Astrocyte of the cerebellum (primary cell): Measurements from ENCODE around the gene BBX.
A peak's percentile ranks its signal among the peaks of the same experiment; 100 is the strongest.

Source experiments
- DNase-seq: peaks from one replicate; pipeline ENCODE4 v3.0.0-alpha.2; 2011; ENCODE audit warnings: low read depth
- H3K4me3 ChIP-seq: 2 replicates; pipeline ENCODE4 v1.5.1; 2011; ENCODE audit warnings: mild to moderate bottlenecking, low read depth, low read length, moderate library complexity
- in situ Hi-C: cut with HindIII; loops from 2 replicates; pipeline ENCODE4 v1.10.0; 2017; ENCODE audit warnings: low sequenced_read_pairs
- TF ChIP-seq, protein P1 (sequence below): IDR thresholded peaks from 2 replicates; pipeline ENCODE4 v1.5.1; 2012; ENCODE audit warnings: low read length, low read depth, moderate library complexity, mild to moderate bottlenecking; ENCODE audit errors: missing control alignments

The BBX gene

DNA sequence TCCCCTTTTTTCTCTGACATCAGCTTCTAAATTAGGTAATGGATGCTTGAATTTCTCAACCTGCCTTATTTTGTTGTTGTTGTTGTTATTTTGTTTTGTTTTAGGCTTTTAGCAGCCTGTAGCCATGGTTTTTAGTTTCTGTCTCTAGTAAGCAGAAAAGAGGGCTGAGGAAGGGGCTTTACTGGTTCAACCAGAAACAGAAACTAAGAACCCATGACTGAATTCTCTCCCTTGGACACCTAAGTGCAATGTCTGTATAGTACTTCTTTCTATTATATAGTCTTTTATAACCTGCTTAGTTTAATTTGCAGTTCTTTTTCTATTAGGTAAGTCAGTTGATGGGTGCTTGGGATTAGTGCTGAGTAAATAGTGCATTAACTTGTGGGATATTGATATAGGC, 129.0 kb downstream of the BBX start:
- no peak for DNase-seq
- no peak overlapping the region for H3K4me3 ChIP-seq
- TF ChIP-seq, protein P1, sequence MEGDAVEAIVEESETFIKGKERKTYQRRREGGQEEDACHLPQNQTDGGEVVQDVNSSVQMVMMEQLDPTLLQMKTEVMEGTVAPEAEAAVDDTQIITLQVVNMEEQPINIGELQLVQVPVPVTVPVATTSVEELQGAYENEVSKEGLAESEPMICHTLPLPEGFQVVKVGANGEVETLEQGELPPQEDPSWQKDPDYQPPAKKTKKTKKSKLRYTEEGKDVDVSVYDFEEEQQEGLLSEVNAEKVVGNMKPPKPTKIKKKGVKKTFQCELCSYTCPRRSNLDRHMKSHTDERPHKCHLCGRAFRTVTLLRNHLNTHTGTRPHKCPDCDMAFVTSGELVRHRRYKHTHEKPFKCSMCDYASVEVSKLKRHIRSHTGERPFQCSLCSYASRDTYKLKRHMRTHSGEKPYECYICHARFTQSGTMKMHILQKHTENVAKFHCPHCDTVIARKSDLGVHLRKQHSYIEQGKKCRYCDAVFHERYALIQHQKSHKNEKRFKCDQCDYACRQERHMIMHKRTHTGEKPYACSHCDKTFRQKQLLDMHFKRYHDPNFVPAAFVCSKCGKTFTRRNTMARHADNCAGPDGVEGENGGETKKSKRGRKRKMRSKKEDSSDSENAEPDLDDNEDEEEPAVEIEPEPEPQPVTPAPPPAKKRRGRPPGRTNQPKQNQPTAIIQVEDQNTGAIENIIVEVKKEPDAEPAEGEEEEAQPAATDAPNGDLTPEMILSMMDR = no peak
- in situ Hi-C loops = no loop called here

DNA sequence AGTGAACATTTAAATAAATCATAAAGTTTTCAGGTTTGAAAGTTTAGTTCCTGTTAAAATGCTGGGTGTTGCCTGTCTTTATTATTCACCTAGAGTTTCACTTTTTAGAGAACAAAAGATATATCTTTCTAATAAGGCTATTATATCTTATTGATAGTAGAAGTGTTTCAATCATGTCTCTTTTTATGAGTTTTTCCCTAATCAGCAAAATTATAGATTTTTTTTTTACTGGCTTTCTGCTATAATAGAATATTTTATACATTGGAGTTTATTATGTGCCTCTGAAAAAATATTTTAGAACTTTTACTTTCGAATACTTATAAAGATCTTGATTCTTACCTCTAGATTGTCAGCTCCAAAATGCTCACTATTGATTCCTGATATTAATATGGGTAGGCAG, 131.5 kb downstream of the BBX start:
- DNase-seq = no peak
- H3K4me3 ChIP-seq = no peak overlapping the region
- TF ChIP-seq, protein P1 = no peak
- in situ Hi-C loops = no loop called here

DNA sequence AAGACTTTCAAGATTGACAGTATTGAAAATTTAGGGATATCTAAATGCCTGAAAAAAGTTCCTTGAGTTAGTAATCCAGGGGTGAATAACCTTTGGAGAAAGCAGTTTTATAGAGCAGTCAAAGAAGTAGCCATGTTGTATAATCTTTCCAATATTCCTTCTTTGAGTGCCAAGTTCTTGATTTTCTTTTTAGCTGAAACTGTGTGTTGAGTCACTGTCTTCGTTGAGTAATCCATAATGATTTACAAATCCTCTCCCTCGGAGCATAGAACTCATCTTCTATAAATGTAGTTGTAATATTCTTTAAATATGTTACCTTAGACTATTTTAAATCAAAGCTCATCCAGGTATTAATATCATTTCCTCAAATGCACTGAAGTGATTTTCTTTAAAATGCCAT, 135.2 kb downstream of the BBX start:
- H3K4me3 ChIP-seq = no peak overlapping the region
- in situ Hi-C loops = no loop called here
- TF ChIP-seq, protein P1 = no peak
- DNase-seq = no peak

GRCh38 chr3:107660306-107660976, 137.7 kb downstream of the BBX start:
- DNase-seq = no peak
- no peak overlapping the region for H3K4me3 ChIP-seq
- in situ Hi-C loops = no loop called here
- TF ChIP-seq, protein P1 = peak; percentile 42

DNA sequence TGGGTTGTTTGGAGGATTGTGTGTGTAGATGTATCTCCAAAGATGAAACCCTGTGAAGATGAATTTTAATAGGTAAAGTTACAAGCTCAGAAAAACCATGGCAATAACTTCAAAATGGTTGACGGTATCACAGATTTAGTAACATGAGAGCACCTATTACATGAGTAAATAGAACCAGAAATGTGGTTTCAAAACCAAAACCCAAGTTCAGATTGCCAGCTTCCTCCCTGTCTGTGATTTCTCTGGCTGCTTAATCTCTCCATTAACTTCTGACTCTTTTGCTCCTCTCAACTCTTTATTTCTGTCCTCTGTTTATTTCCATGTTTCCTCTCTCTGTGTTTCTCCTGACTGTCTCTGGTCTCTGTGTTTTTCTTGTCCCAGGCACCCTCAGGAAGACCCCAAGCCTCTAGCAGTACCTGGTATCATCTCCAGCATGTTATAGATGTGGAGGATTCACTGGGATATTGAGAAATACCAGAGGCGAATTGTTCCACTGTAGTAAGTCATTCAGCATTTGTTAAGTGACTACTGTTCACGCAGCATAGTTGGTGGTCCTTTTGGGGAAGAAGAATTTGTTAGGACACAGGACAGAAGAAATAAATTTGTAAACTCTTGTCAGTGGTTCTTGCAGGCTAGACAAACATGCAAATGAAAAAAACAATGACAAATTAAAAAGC, 138.8 kb downstream of the BBX start:
- TF ChIP-seq, protein P1 = no peak
- in situ Hi-C loops = no loop called here

DNA sequence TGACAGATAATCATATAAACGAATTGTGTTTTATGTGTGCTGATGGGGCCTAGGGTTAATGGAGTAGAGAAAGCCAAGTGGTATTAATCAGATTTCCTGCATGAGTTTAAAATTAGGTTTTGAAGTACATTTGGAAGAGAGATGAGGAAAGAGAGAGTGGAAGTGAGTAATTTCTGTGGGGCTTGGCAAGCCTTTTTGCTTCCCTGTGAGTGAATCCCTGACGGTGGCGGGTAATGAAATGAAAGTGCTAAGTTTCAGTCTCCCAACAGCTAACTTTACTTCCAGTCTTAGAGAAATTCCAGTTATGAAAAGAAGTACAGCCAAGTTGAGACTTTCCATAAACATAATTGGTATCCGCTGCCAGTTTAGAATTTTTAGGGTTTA, 139.4 kb downstream of the BBX start:
- TF ChIP-seq, protein P1 = no peak
- DNase-seq = peak; percentile 59
- in situ Hi-C loops = no loop called here
- no peak overlapping the region for H3K4me3 ChIP-seq

More for the DNA sequence above, 138.8 kb downstream of the BBX start:
- no peak overlapping the region for H3K4me3 ChIP-seq
- DNase-seq = no peak
